GM20000 (cell line): ENCODE measurements around the gene RADIL.
"Not testable (repeated sequence)": the region's sequence is repeated elsewhere in the genome, so short reads cannot be mapped to it uniquely, and the experiment has no call there.

Source experiments
- DNase-seq: peaks from one replicate; pipeline ENCODE4 v3.0.0; 2012; ENCODE audit warnings: low spot score
- CTCF ChIP-seq: IDR thresholded peaks from 2 replicates; pipeline ENCODE4 v1.5.1; 2012; ENCODE audit warnings: mild to moderate bottlenecking, control low read depth; ENCODE audit errors: extremely low read depth, missing control alignments

RADIL gene

GRCh38 chr7:4911111-4911828, 27.8 kb upstream of the RADIL start:
- TF ChIP-seq CTCF = no peak
- no peak for DNase-seq

GRCh38 chr7:4906682-4907081, 23.2 kb upstream of the RADIL start:
- DNase-seq = no peak
- no peak for TF ChIP-seq CTCF

- TF ChIP-seq CTCF = no peak
- no peak for DNase-seq
These were observed 21.7 kb upstream of the RADIL start for GRCh38 chr7:4905171-4905570.

GRCh38 chr7:4904346-4904745, 20.8 kb upstream of the RADIL start:
- DNase-seq = no peak
- TF ChIP-seq CTCF = no peak

- no peak for DNase-seq
- TF ChIP-seq CTCF = no peak
These were observed 12.2 kb upstream of the RADIL start for GRCh38 chr7:4895766-4896165.

- no peak for TF ChIP-seq CTCF
- DNase-seq = no peak
These were observed 11.0 kb upstream of the RADIL start for GRCh38 chr7:4894482-4894881.

GRCh38 chr7:4893929-4894475, 10.5 kb upstream of the RADIL start:
- no peak for TF ChIP-seq CTCF
- DNase-seq = no peak

- not testable (repeated sequence) for DNase-seq
These were observed 9.7 kb upstream of the RADIL start for GRCh38 chr7:4893188-4893587.

GRCh38 chr7:4891522-4891921, 8.0 kb upstream of the RADIL start:
- not testable (repeated sequence) for DNase-seq
